PFSK-1 (cell line): ENCODE results near the gene ATOSB.

Source experiments
- FOXP2 ChIP-seq: optimal IDR thresholded peaks from 2 replicates; pipeline ENCODE3; 2011; ENCODE audit warnings: borderline replicate concordance, control low read depth, inconsistent platforms; ENCODE audit not compliant: insufficient read depth; ENCODE audit errors: extremely low read length, extremely low read depth
- POLR2AphosphoS5 ChIP-seq: IDR thresholded peaks from 2 replicates; pipeline ENCODE4 v1.6.1; 2012; ENCODE audit warnings: low read depth, mild to moderate bottlenecking, control low read depth, low read length, moderate library complexity
- REST ChIP-seq, 2 experiments: IDR thresholded peaks; 2 replicates each; pipeline versions ENCODE4 v1.6.1 to v1.8.0; 2011 to 2012; ENCODE audit warnings: low read depth in 2 of 2, low read length in 2 of 2, control low read depth in 1 of 2, inconsistent platforms in 1 of 2, mild to moderate bottlenecking in 1 of 2, moderate library complexity in 1 of 2; ENCODE audit not compliant: insufficient read depth in 1 of 2
- SIN3A ChIP-seq: IDR thresholded peaks from 2 replicates; pipeline ENCODE4 v1.6.1; 2012; ENCODE audit warnings: mild to moderate bottlenecking, low read length, moderate library complexity, borderline replicate concordance; ENCODE audit not compliant: insufficient read depth
- TAF1 ChIP-seq: IDR thresholded peaks from 2 replicates; pipeline ENCODE4 v1.6.1; 2012; ENCODE audit warnings: low read length, control low read depth, borderline replicate concordance; ENCODE audit not compliant: insufficient read depth

- TF ChIP-seq TAF1 (no peak), POLR2AphosphoS5 (no peak), REST (IDR thresholded peaks at IDR 0.05; ENCODE audit: insufficient read depth in 1 of 2, low read depth in 2 of 2, low read length in 2 of 2) (no peak), SIN3A (no peak), FOXP2 (no peak)
These were observed 42.4 kb downstream of the ATOSB start for GRCh38 chr9:35073279-35073612.
